NCI-H146 treated with DMSO at 0.1 percent for 48 hours (cell line): ENCODE data around the gene OGDH.
"Not testable (repeated sequence)": the region's sequence is repeated elsewhere in the genome, so short reads cannot be mapped to it uniquely, and the experiment has no call there.

Experiments
- DNase-seq: peaks from one replicate; lab custom pipeline; 2025; ENCODE audit not compliant: unreplicated experiment; lab: John Stamatoyannopoulos, UW

Gene OGDH

GRCh38 chr7:44580945-44581878 is 25.2 kb upstream of the OGDH start:
- DNase-seq, result peak; percentile 5

- DNase-seq, result peak; percentile 98
Observed at GRCh38 chr7:44581879-44582603, 24.4 kb upstream of the OGDH start, which contains the start of gene TMED4. Gene TMED4, minus strand, starts transcription at chr7:44582231. Its CDS starts 25 bp downstream, at chr7:44582206.

- peak; percentile 10 for DNase-seq
Observed at GRCh38 chr7:44583146-44583865, 23.1 kb upstream of the OGDH start.

GRCh38 chr7:44587843-44588711 is 18.4 kb upstream of the OGDH start:
- DNase-seq, result peak; percentile 45

- no peak for DNase-seq
Observed at GRCh38 chr7:44590910-44591309, 15.5 kb upstream of the OGDH start.

GRCh38 chr7:44595934-44596635 is 10.3 kb upstream of the OGDH start:
- no peak for DNase-seq

GRCh38 chr7:44597181-44597580 is 9.2 kb upstream of the OGDH start:
- DNase-seq, result not testable (repeated sequence)

GRCh38 chr7:44599222-44599621 is 7.2 kb upstream of the OGDH start:
- DNase-seq, result no peak

GRCh38 chr7:44602576-44602910 is 3.9 kb upstream of the OGDH start:
- no peak for DNase-seq

- DNase-seq, result no peak
Observed at GRCh38 chr7:44603193-44603592, 3.2 kb upstream of the OGDH start.

GRCh38 chr7:44604941-44605340 is 1.5 kb upstream of the OGDH start:
- no peak for DNase-seq

- DNase-seq, result no peak
Observed at GRCh38 chr7:44607141-44608068, 978 bp downstream of the OGDH start.

GRCh38 chr7:44608916-44609648 is 2.7 kb downstream of the OGDH start:
- no peak for DNase-seq

GRCh38 chr7:44609829-44610228 is 3.4 kb downstream of the OGDH start:
- no peak for DNase-seq

- no peak for DNase-seq
Observed at GRCh38 chr7:44615149-44615611, 8.8 kb downstream of the OGDH start.

- no peak for DNase-seq
Observed at GRCh38 chr7:44615793-44616192, 9.4 kb downstream of the OGDH start.

- no peak for DNase-seq
Observed at GRCh38 chr7:44616545-44616944, 10.1 kb downstream of the OGDH start.
